Measurements from ENCODE around the gene MYZAP.

MYZAP gene

GRCh38 chr15:57654153-57654852 lies 62.6 kb downstream of the MYZAP start:
- DNase-seq (ENCODE audit: low read depth), result no peak
- H3K4me3 ChIP-seq (ENCODE audit: low read depth, low read length), result no peak overlapping the region
- TF ChIP-seq CTCF (IDR thresholded peaks at IDR 0.05; ENCODE audit: control insufficient read depth, extremely low read depth, insufficient read depth), result no peak

GRCh38 chr15:57655053-57655452 lies 63.3 kb downstream of the MYZAP start:
- no peak for DNase-seq (ENCODE audit: low read depth)
- no peak for TF ChIP-seq CTCF (IDR thresholded peaks at IDR 0.05; ENCODE audit: control insufficient read depth, extremely low read depth, insufficient read depth)

GRCh38 chr15:57655809-57656208 lies 64.1 kb downstream of the MYZAP start:
- no peak for DNase-seq (ENCODE audit: low read depth)
- H3K4me3 ChIP-seq (ENCODE audit: low read depth, low read length), result no peak overlapping the region
- TF ChIP-seq CTCF (IDR thresholded peaks at IDR 0.05; ENCODE audit: control insufficient read depth, extremely low read depth, insufficient read depth), result no peak; the same call in 1 of the 2 replicates

More at GRCh38 chr15:57655053-57655452, 63.3 kb downstream of the MYZAP start:
- H3K4me3 ChIP-seq (ENCODE audit: low read depth, low read length), result no peak overlapping the region

GRCh38 chr15:57656434-57656833 lies 64.7 kb downstream of the MYZAP start:
- no peak overlapping the region for H3K4me3 ChIP-seq (ENCODE audit: low read depth, low read length)
- no peak for DNase-seq (ENCODE audit: low read depth)
- no peak for TF ChIP-seq CTCF (IDR thresholded peaks at IDR 0.05; ENCODE audit: control insufficient read depth, extremely low read depth, insufficient read depth)

GRCh38 chr15:57657619-57658018 lies 65.9 kb downstream of the MYZAP start:
- TF ChIP-seq CTCF (IDR thresholded peaks at IDR 0.05; ENCODE audit: control insufficient read depth, extremely low read depth, insufficient read depth), result no peak
- no peak for DNase-seq (ENCODE audit: low read depth)
- no peak overlapping the region for H3K4me3 ChIP-seq (ENCODE audit: low read depth, low read length)

GRCh38 chr15:57662091-57662744 lies 70.5 kb downstream of the MYZAP start:
- peak; percentile 99 for DNase-seq (ENCODE audit: low read depth)
- TF ChIP-seq CTCF (IDR thresholded peaks at IDR 0.05; ENCODE audit: control insufficient read depth, extremely low read depth, insufficient read depth), result no peak
- H3K4me3 ChIP-seq (ENCODE audit: low read depth, low read length), result peak overlapping the region; percentile 38
